IPS-11a (cell line): ENCODE results near the gene TOGARAM2.

Source experiments
- H3K4me3 ChIP-seq: one replicate; pipeline ENCODE4 v1.5.1; 2013; ENCODE audit warnings: low read depth, low read length, control low read depth

Gene TOGARAM2

GRCh38 chr2:29053223-29053622 lies 72.1 kb downstream of the TOGARAM2 start:
- no peak overlapping the region for H3K4me3 ChIP-seq

- no peak overlapping the region for H3K4me3 ChIP-seq
These were observed 72.7 kb downstream of the TOGARAM2 start for GRCh38 chr2:29053670-29054400.

DNA sequence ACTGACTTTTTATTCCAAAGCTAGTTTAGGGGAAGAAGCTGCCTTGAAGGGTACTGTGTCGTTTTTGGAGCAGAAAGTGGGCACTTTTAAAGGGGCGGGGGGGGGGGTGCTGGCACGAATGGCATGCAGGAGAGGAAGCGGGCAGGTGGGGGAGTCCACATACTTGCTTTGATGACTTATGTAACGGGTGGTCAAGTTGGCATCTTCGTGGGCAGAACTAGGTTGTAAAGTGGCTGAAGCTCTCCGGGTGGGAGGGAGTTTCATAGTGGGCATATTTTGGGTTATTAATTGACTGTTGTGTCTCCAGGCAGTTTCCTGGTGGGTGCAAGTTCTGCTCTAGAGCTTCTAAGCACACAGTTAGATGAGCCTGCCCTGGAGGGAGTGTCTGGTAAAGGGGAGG lies 73.3 kb downstream of the TOGARAM2 start:
- no peak overlapping the region for H3K4me3 ChIP-seq

GRCh38 chr2:29055601-29056000 lies 74.5 kb downstream of the TOGARAM2 start:
- no peak overlapping the region for H3K4me3 ChIP-seq

- H3K4me3 ChIP-seq: no peak overlapping the region
These were observed 75.4 kb downstream of the TOGARAM2 start for GRCh38 chr2:29056452-29056851.

DNA sequence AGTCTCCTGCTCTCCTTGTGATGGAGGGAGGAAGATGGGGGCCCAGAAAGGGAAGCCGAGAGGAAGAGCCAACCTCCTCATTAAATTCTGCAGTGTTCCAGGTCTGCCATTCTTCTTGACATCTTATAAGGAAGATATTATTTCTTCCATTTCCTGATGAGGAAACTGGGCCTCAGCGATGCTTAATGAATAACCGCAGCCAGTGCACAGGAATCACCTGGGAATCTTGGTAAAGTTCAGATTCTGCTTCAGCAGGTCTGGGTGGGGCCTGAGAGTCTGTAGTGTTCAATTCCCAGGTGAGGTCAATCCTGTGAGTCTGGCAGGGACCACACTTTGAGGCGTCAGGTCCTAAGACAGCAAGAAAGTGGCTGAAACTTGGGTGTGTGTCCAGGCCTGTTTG lies 75.9 kb downstream of the TOGARAM2 start:
- no peak overlapping the region for H3K4me3 ChIP-seq

GRCh38 chr2:29059624-29060023 lies 78.5 kb downstream of the TOGARAM2 start:
- H3K4me3 ChIP-seq: no peak overlapping the region

DNA sequence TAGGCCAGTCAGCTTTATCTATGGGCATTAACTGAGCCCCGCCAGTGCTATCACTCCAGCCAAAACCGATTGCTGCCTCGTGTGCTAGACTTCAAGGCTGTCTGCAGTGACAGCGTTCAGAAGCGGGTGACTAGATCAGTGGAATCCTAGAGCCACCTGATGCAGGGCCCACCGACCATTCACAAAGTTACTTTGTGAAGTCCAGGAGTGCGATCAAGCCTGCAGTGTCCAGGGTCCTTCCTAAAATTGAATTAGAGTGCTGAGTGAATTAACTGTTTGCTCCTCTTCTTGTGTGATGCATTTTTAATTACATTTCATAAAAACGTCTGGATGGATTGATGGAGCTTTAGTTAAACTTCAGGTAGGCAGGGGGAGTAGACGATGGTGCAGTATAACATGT lies 79.3 kb downstream of the TOGARAM2 start:
- no peak overlapping the region for H3K4me3 ChIP-seq

DNA sequence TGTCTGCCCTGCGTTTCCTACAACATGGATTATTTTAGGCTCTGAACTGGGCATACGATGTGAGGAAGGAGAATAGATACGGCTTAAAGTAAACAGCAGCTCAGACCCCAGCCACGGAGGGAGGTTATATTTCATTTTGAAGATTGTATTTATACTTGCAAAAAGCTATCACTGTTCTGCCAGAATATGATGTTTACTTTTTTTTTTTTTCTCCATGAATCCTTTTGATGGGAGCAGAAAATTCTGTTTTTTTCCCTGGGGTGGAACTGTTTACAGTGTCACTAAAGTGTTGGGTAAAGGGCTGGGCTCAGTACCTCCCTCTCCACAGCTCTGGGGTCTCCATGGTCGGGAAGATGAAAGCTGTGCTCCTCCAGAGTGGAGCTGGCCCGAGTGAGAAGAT lies 80.1 kb downstream of the TOGARAM2 start:
- no peak overlapping the region for H3K4me3 ChIP-seq

GRCh38 chr2:29061616-29062015 lies 80.5 kb downstream of the TOGARAM2 start:
- no peak overlapping the region for H3K4me3 ChIP-seq

DNA sequence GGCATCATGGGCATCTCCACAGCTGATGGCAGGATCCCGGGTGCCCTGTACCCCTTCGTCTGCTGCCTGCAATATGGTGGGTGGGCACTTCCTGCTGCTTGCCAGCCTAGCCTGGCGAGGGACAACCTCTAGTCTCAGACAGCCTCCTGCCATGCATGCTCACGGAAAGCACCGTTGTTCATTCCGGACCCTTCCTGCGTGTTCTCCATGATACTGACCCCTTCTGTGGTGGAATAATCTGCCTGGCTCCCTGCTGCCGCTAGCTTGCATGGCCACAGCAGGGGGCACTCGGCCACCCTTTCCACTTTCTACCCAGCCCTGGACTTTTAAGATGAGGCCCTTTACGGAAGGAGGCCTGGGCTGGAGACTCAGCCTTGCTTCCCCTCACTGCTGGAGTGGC lies 81.3 kb downstream of the TOGARAM2 start:
- no peak overlapping the region for H3K4me3 ChIP-seq

DNA sequence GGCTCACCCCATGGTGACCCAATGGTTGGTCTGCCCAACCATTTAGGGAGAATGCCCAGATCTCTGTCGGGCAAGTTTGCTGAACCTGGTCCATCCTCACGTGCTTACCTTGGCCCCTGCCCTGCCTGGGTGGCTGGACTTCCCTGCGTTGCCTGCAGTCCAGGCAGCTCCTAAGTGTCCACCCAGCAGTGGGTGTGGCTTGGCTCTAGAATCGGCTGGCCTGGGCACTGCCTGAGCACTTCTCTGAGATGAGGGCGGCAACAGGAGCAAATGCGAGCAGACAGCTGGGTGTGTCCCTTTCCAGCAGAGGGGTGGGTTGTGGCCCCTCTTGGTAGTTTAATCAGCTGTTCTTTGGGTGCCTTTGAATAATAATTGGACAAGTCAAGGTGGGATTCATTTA lies 82.0 kb downstream of the TOGARAM2 start:
- no peak overlapping the region for H3K4me3 ChIP-seq

- H3K4me3 ChIP-seq: no peak overlapping the region
These were observed 82.7 kb downstream of the TOGARAM2 start for GRCh38 chr2:29063646-29064345.

- no peak overlapping the region for H3K4me3 ChIP-seq
These were observed 83.2 kb downstream of the TOGARAM2 start for GRCh38 chr2:29064346-29064715.

- H3K4me3 ChIP-seq: no peak overlapping the region
These were observed 83.6 kb downstream of the TOGARAM2 start for GRCh38 chr2:29064746-29065067.

GRCh38 chr2:29065068-29065811 lies 84.1 kb downstream of the TOGARAM2 start:
- H3K4me3 ChIP-seq: no peak overlapping the region

DNA sequence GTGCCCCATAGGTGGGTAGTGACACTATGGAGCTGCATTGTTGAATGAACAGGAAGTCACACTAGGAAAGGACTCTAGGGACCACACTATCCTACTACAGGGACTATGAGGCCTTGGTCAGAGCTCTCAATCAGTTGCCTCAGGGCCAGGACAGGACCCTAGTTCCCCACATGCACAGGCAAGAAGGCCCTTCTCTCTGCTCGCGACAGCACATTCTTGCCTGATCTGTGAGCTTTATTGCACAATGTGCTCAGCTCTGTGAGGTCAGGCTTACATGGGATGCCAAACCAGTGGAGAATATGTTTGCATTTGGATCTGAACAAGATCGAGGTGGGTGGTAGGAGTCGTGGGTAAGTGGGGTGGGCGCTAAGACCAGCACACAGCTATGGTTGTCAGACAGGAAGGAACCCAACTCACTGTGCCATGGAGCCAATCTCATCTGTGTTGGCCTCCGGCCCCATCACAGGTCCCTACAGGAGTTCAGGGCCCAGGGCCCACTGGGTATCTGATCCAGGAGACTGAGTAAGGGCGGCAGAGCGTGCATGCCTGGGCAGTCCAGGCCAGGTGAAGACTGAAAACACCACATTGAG lies 85.3 kb downstream of the TOGARAM2 start:
- no peak overlapping the region for H3K4me3 ChIP-seq

GRCh38 chr2:29066997-29067605 lies 86.0 kb downstream of the TOGARAM2 start:
- H3K4me3 ChIP-seq: no peak overlapping the region

GRCh38 chr2:29068513-29068912 lies 87.4 kb downstream of the TOGARAM2 start:
- H3K4me3 ChIP-seq: no peak overlapping the region

- H3K4me3 ChIP-seq: no peak overlapping the region
These were observed 89.4 kb downstream of the TOGARAM2 start for GRCh38 chr2:29070526-29070925.
